Measurements from ENCODE around the gene SETBP1.

The SETBP1 gene

GRCh38 chr18:44765456-44765855 lies 84.8 kb downstream of the SETBP1 start:
- no peak for DNase-seq
- Histone ChIP-seq H3K27ac (ENCODE audit: insufficient read depth in 1 of 2, low read depth in 1 of 2, low read length in 2 of 2, poor library complexity in 1 of 2, severe bottlenecking in 2 of 2) (no peak overlapping the region), H3K36me3 (ENCODE audit: control insufficient read depth in 4 of 4, insufficient read depth in 4 of 4, low read length in 3 of 4) (no peaks in the 10 kb centered on the region), H3K4me3 (ENCODE audit: control insufficient read depth in 1 of 7, extremely low read depth in 1 of 7, insufficient read depth in 4 of 7, low read depth in 2 of 7, low read length in 6 of 7) (no peak overlapping the region), H3K4me1 (ENCODE audit: control extremely low read depth in 1 of 4, control insufficient read depth in 4 of 4, insufficient read depth in 4 of 4, low read length in 3 of 4) (peaks cover 0 to 4% (median 0%) of the 10 kb centered on the region in 4 experiments), H3K27me3 (replicated peaks in 2 of 5; ENCODE audit: control insufficient read depth in 4 of 5, insufficient read depth in 5 of 5, low read length in 4 of 5) (no peaks in the 10 kb centered on the region), H3K9me3 (ENCODE audit: control extremely low read depth in 1 of 5, control insufficient read depth in 4 of 5, insufficient read depth in 2 of 5, low read depth in 1 of 5, low read length in 4 of 5) (no peaks in the 10 kb centered on the region)
- WGBS (ENCODE audit: insufficient coverage): no CpG with 5 or more reads among the region's 3 CpGs
- POLR2A ChIA-PET: no interaction called here
- CTCF ChIA-PET: interaction anchor here (1.2 kb wide), 1 partner anchor 89 kb away, joined by 3 read pairs; no protein-coding TSS in a partner anchor

GRCh38 chr18:44766450-44766849 lies 85.8 kb downstream of the SETBP1 start:
- DNase-seq: no peak
- Histone ChIP-seq H3K4me1 (ENCODE audit: control extremely low read depth in 1 of 4, control insufficient read depth in 4 of 4, insufficient read depth in 4 of 4, low read length in 3 of 4) (peaks cover 0 to 2% (median 0%) of the 10 kb centered on the region in 4 experiments), H3K27ac (ENCODE audit: insufficient read depth in 1 of 2, low read depth in 1 of 2, low read length in 2 of 2, poor library complexity in 1 of 2, severe bottlenecking in 2 of 2) (no peak overlapping the region), H3K4me3 (ENCODE audit: control insufficient read depth in 1 of 7, extremely low read depth in 1 of 7, insufficient read depth in 4 of 7, low read depth in 2 of 7, low read length in 6 of 7) (no peak overlapping the region), H3K27me3 (replicated peaks in 2 of 5; ENCODE audit: control insufficient read depth in 4 of 5, insufficient read depth in 5 of 5, low read length in 4 of 5) (peaks cover 0 to 2% (median 0%) of the 10 kb centered on the region in 5 experiments), H3K36me3 (ENCODE audit: control insufficient read depth in 4 of 4, insufficient read depth in 4 of 4, low read length in 3 of 4) (no peaks in the 10 kb centered on the region), H3K9me3 (ENCODE audit: control extremely low read depth in 1 of 5, control insufficient read depth in 4 of 5, insufficient read depth in 2 of 5, low read depth in 1 of 5, low read length in 4 of 5) (no peaks in the 10 kb centered on the region)
- POLR2A ChIA-PET: no interaction called here
- 80% methylated on average over 1 of the region's 2 CpGs for WGBS (ENCODE audit: insufficient coverage)
- CTCF ChIA-PET: interaction anchor here (0.9 kb wide), 1 partner anchor 75 kb away, joined by 3 read pairs; no protein-coding TSS in a partner anchor

DNA sequence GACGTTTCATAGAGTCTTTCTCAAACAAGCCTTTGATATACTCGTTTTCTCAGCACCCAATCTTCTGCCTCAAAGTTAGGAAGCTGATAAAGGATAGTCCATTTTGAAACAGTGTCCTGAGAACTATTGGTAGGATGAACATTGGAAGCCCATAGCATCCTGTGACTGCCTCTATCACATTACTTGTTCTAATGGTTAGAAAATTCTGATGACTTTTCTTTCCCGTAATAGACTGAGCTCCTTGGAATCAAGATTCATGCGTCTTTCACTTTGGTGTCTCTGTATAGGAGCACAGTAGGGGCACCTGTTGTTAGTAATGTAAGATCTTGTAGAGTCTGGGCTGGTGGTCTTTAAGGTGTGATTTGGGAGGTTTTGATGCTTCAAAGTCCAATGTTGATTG lies 87.1 kb downstream of the SETBP1 start:
- WGBS (ENCODE audit: insufficient coverage): 100% methylated on average over 4 of the region's 4 CpGs
- DNase-seq: no peak
- Histone ChIP-seq H3K27me3 (replicated peaks in 2 of 5; ENCODE audit: control insufficient read depth in 4 of 5, insufficient read depth in 5 of 5, low read length in 4 of 5) (peaks cover 0 to 2% (median 0%) of the 10 kb centered on the region in 5 experiments), H3K4me3 (ENCODE audit: control insufficient read depth in 1 of 7, extremely low read depth in 1 of 7, insufficient read depth in 4 of 7, low read depth in 2 of 7, low read length in 6 of 7) (no peak overlapping the region), H3K27ac (ENCODE audit: insufficient read depth in 1 of 2, low read depth in 1 of 2, low read length in 2 of 2, poor library complexity in 1 of 2, severe bottlenecking in 2 of 2) (no peak overlapping the region), H3K36me3 (ENCODE audit: control insufficient read depth in 4 of 4, insufficient read depth in 4 of 4, low read length in 3 of 4) (no peaks in the 10 kb centered on the region), H3K4me1 (ENCODE audit: control extremely low read depth in 1 of 4, control insufficient read depth in 4 of 4, insufficient read depth in 4 of 4, low read length in 3 of 4) (peaks cover 0 to 7% (median 0%) of the 10 kb centered on the region in 4 experiments), H3K9me3 (ENCODE audit: control extremely low read depth in 1 of 5, control insufficient read depth in 4 of 5, insufficient read depth in 2 of 5, low read depth in 1 of 5, low read length in 4 of 5) (no peaks in the 10 kb centered on the region)
- ChIA-PET POLR2A (no interaction called here), CTCF (interaction anchor here (1.2 kb wide), 2 partner anchors 49 to 65 kb away, joined by 3 read pairs; no protein-coding TSS in a partner anchor)

DNA sequence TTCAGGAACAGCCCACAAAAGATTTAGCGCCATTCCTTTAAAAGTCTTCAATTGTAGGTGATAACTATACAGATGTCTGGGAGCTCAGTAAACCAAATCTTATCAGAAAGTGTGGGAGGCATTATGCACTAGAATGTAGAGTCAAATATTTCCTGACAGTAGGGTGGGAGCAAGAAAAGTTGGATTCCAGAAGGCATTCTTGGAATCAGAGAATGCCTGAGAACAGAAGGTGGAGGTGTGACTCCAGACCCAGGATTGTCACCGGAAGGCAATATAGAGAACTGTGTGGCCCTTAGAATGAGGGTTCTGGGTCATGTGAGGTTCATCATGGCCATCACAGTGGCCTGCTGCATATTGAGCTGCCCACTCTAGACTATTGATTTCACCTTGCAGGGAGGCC lies 90.0 kb downstream of the SETBP1 start:
- Histone ChIP-seq H3K27me3 (replicated peaks in 2 of 5; ENCODE audit: control insufficient read depth in 4 of 5, insufficient read depth in 5 of 5, low read length in 4 of 5) (peaks cover 0 to 2% (median 0%) of the 10 kb centered on the region in 5 experiments), H3K4me3 (ENCODE audit: control insufficient read depth in 1 of 7, extremely low read depth in 1 of 7, insufficient read depth in 4 of 7, low read depth in 2 of 7, low read length in 6 of 7) (no peak overlapping the region), H3K9me3 (ENCODE audit: control extremely low read depth in 1 of 5, control insufficient read depth in 4 of 5, insufficient read depth in 2 of 5, low read depth in 1 of 5, low read length in 4 of 5) (no peaks in the 10 kb centered on the region), H3K27ac (ENCODE audit: insufficient read depth in 1 of 2, low read depth in 1 of 2, low read length in 2 of 2, poor library complexity in 1 of 2, severe bottlenecking in 2 of 2) (no peak overlapping the region), H3K36me3 (ENCODE audit: control insufficient read depth in 4 of 4, insufficient read depth in 4 of 4, low read length in 3 of 4) (no peaks in the 10 kb centered on the region), H3K4me1 (ENCODE audit: control extremely low read depth in 1 of 4, control insufficient read depth in 4 of 4, insufficient read depth in 4 of 4, low read length in 3 of 4) (peaks cover 0 to 7% (median 0%) of the 10 kb centered on the region in 4 experiments)
- CTCF ChIA-PET: no interaction called here
- POLR2A ChIA-PET: no interaction called here
- WGBS (ENCODE audit: insufficient coverage): 95% methylated on average over 2 of the region's 2 CpGs
- no peak for DNase-seq

- Histone ChIP-seq H3K9me3 (ENCODE audit: control extremely low read depth in 1 of 5, control insufficient read depth in 4 of 5, insufficient read depth in 2 of 5, low read depth in 1 of 5, low read length in 4 of 5) (no peaks in the 10 kb centered on the region), H3K4me1 (ENCODE audit: control extremely low read depth in 1 of 4, control insufficient read depth in 4 of 4, insufficient read depth in 4 of 4, low read length in 3 of 4) (peaks cover 0 to 7% (median 0%) of the 10 kb centered on the region in 4 experiments), H3K27me3 (replicated peaks in 2 of 5; ENCODE audit: control insufficient read depth in 4 of 5, insufficient read depth in 5 of 5, low read length in 4 of 5) (peaks cover 0 to 2% (median 0%) of the 10 kb centered on the region in 5 experiments), H3K4me3 (ENCODE audit: control insufficient read depth in 1 of 7, extremely low read depth in 1 of 7, insufficient read depth in 4 of 7, low read depth in 2 of 7, low read length in 6 of 7) (no peak overlapping the region), H3K36me3 (ENCODE audit: control insufficient read depth in 4 of 4, insufficient read depth in 4 of 4, low read length in 3 of 4) (no peaks in the 10 kb centered on the region), H3K27ac (ENCODE audit: insufficient read depth in 1 of 2, low read depth in 1 of 2, low read length in 2 of 2, poor library complexity in 1 of 2, severe bottlenecking in 2 of 2) (no peak overlapping the region)
- CTCF ChIA-PET: no interaction called here
- POLR2A ChIA-PET: no interaction called here
- no peak for DNase-seq
- 100% methylated on average over 2 of the region's 5 CpGs for WGBS (ENCODE audit: insufficient coverage)
Observed at GRCh38 chr18:44771572-44771955, 90.9 kb downstream of the SETBP1 start.

GRCh38 chr18:44771956-44772917 lies 91.5 kb downstream of the SETBP1 start:
- no peaks in the 10 kb centered on the region for H3K36me3 ChIP-seq (ENCODE audit: control insufficient read depth in 4 of 4, insufficient read depth in 4 of 4, low read length in 3 of 4)
- H3K4me1 ChIP-seq (ENCODE audit: control extremely low read depth in 1 of 4, control insufficient read depth in 4 of 4, insufficient read depth in 4 of 4, low read length in 3 of 4): peaks cover 0 to 7% (median 0%) of the 10 kb centered on the region in 4 experiments
- WGBS (ENCODE audit: insufficient coverage): 96% methylated on average over 9 of the region's 14 CpGs
- H3K27me3 ChIP-seq (replicated peaks in 2 of 5; ENCODE audit: control insufficient read depth in 4 of 5, insufficient read depth in 5 of 5, low read length in 4 of 5): peaks cover 0 to 2% (median 0%) of the 10 kb centered on the region in 5 experiments
- POLR2A ChIA-PET: no interaction called here
- no peaks in the 10 kb centered on the region for H3K9me3 ChIP-seq (ENCODE audit: control extremely low read depth in 1 of 5, control insufficient read depth in 4 of 5, insufficient read depth in 2 of 5, low read depth in 1 of 5, low read length in 4 of 5)
- H3K27ac ChIP-seq (ENCODE audit: insufficient read depth in 1 of 2, low read depth in 1 of 2, low read length in 2 of 2, poor library complexity in 1 of 2, severe bottlenecking in 2 of 2): no peak overlapping the region
- DNase-seq: no peak
- no peak overlapping the region for H3K4me3 ChIP-seq (ENCODE audit: control insufficient read depth in 1 of 7, extremely low read depth in 1 of 7, insufficient read depth in 4 of 7, low read depth in 2 of 7, low read length in 6 of 7)
- CTCF ChIA-PET: no interaction called here

GRCh38 chr18:44773640-44774155 lies 93.0 kb downstream of the SETBP1 start:
- DNase-seq: no peak
- Histone ChIP-seq H3K36me3 (ENCODE audit: control insufficient read depth in 4 of 4, insufficient read depth in 4 of 4, low read length in 3 of 4) (no peaks in the 10 kb centered on the region), H3K4me1 (ENCODE audit: control extremely low read depth in 1 of 4, control insufficient read depth in 4 of 4, insufficient read depth in 4 of 4, low read length in 3 of 4) (peaks cover 0 to 7% (median 0%) of the 10 kb centered on the region in 4 experiments), H3K4me3 (ENCODE audit: control insufficient read depth in 1 of 7, extremely low read depth in 1 of 7, insufficient read depth in 4 of 7, low read depth in 2 of 7, low read length in 6 of 7) (no peak overlapping the region), H3K9me3 (ENCODE audit: control extremely low read depth in 1 of 5, control insufficient read depth in 4 of 5, insufficient read depth in 2 of 5, low read depth in 1 of 5, low read length in 4 of 5) (no peaks in the 10 kb centered on the region), H3K27me3 (replicated peaks in 2 of 5; ENCODE audit: control insufficient read depth in 4 of 5, insufficient read depth in 5 of 5, low read length in 4 of 5) (peaks cover 0 to 2% (median 0%) of the 10 kb centered on the region in 5 experiments), H3K27ac (ENCODE audit: insufficient read depth in 1 of 2, low read depth in 1 of 2, low read length in 2 of 2, poor library complexity in 1 of 2, severe bottlenecking in 2 of 2) (no peak overlapping the region)
- WGBS (ENCODE audit: insufficient coverage): 100% methylated on average over 1 of the region's 1 CpG
- CTCF ChIA-PET: no interaction called here
- POLR2A ChIA-PET: interaction anchor here (0.6 kb wide), 1 partner anchor 18 kb away, joined by 4 read pairs; no protein-coding TSS in a partner anchor
